GM21723 (cell line): ENCODE measurements around the gene UBQLNL.
A peak's percentile ranks its signal among the peaks of the same experiment; 100 is the strongest.

Source experiments
- ATAC-seq: cut with Tn5 transposase; IDR thresholded peaks from one replicate; pipeline ENCODE4 v1.9.1; 2021; ENCODE audit warnings: mild to moderate bottlenecking, moderate library complexity; ENCODE audit not compliant: unreplicated experiment

UBQLNL gene

GRCh38 chr11:5507933-5508305, 8.6 kb downstream of the UBQLNL start:
- ATAC-seq: no peak

- ATAC-seq: no peak
Observed at GRCh38 chr11:5507177-5507932, 9.1 kb downstream of the UBQLNL start.

- no peak for ATAC-seq
Observed at GRCh38 chr11:5505363-5506048, 11.0 kb downstream of the UBQLNL start.

- no peak for ATAC-seq
Observed at GRCh38 chr11:5504403-5504921, 12.0 kb downstream of the UBQLNL start.

- no peak for ATAC-seq
Observed at GRCh38 chr11:5500393-5500801, 16.1 kb downstream of the UBQLNL start.

GRCh38 chr11:5499671-5500070, 16.8 kb downstream of the UBQLNL start:
- ATAC-seq: no peak

- ATAC-seq: no peak
Observed at GRCh38 chr11:5489576-5490357, 26.7 kb downstream of the UBQLNL start.

GRCh38 chr11:5488798-5489399, 27.6 kb downstream of the UBQLNL start:
- ATAC-seq: no peak

- no peak for ATAC-seq
Observed at GRCh38 chr11:5488385-5488784, 28.1 kb downstream of the UBQLNL start, which contains the start of gene OR52D1. Gene OR52D1 (plus strand): TSS chr11:5488685. CDS start chr11:5488707, 22 bp downstream.

- ATAC-seq: no peak
Observed at GRCh38 chr11:5486421-5486820, 30.1 kb downstream of the UBQLNL start.

GRCh38 chr11:5486003-5486402, 30.5 kb downstream of the UBQLNL start:
- ATAC-seq: no peak

GRCh38 chr11:5476186-5476819, 40.2 kb downstream of the UBQLNL start:
- ATAC-seq: peak; percentile 90

- ATAC-seq: no peak
Observed at GRCh38 chr11:5473921-5474320, 42.6 kb downstream of the UBQLNL start.

GRCh38 chr11:5467527-5467926, 49.0 kb downstream of the UBQLNL start:
- ATAC-seq: no peak
